H1 (cell line): ENCODE results near the gene DIP2C. TPM values are rescaled to one million over a fixed set of nuclear protein-coding genes. Genes with fewer than 3 reads are reported as not detected.

Experiments
- CTCF ChIA-PET: fragments of 300-600 bp; sonication (Branson Sonifier 250); formaldehyde crosslinking; loops from one replicate; lab custom pipeline; 2021; ENCODE audit not compliant: partially characterized antibody; lab: Charles Lee
- POLR2A ChIA-PET: fragments of 300-600 bp; sonication (Branson Sonifier 250); formaldehyde crosslinking; loops from one replicate; lab custom pipeline; 2021; ENCODE audit warnings: inconsistent platforms; ENCODE audit not compliant: partially characterized antibody; lab: Charles Lee
- DNase-seq, 2 experiments: peaks; one replicate each; pipeline versions ENCODE4 v3.0.0 to v3.0.0-alpha.2; 2010 to 2022; ENCODE audit warnings: low spot score in 2 of 2, low read depth in 1 of 2, mixed read lengths in 1 of 2
- FAIRE-seq: peaks from 2 replicates; lab custom pipeline; 2011; peaks lifted over from hg19 to GRCh38; lab: Jason Lieb, UNC
- H2AFZ ChIP-seq: 2 replicates; pipeline ENCODE4 v1.8.1; 2012; ENCODE audit warnings: low read length, inconsistent platforms
- H2AK5ac ChIP-seq: 2 replicates; pipeline ENCODE4 v1.6.1; 2013; ENCODE audit warnings: low read depth, low read length
- H2BK120ac ChIP-seq: replicated peaks from 2 replicates; pipeline ENCODE3; 2013; ENCODE audit warnings: low read depth, low read length, inconsistent platforms
- H2BK12ac ChIP-seq: 2 replicates; pipeline ENCODE4 v1.6.1; 2013; ENCODE audit warnings: low read depth, low read length
- H2BK15ac ChIP-seq: 2 replicates; pipeline ENCODE4 v1.6.1; 2013; ENCODE audit warnings: low read length
- H2BK20ac ChIP-seq: 2 replicates; pipeline ENCODE4 v1.6.1; 2013; ENCODE audit warnings: low read length
- H2BK5ac ChIP-seq: 2 replicates; pipeline ENCODE4 v1.6.1; 2013; ENCODE audit warnings: low read depth, low read length
- H3K14ac ChIP-seq: 2 replicates; pipeline ENCODE4 v1.6.1; 2013; ENCODE audit warnings: inconsistent platforms; ENCODE audit not compliant: insufficient read length
- H3K18ac ChIP-seq: 2 replicates; pipeline ENCODE4 v1.6.1; 2013; ENCODE audit warnings: low read length; ENCODE audit errors: extremely low read depth
- H3K23ac ChIP-seq: 2 replicates; pipeline ENCODE4 v1.6.1; 2013; ENCODE audit warnings: inconsistent platforms; ENCODE audit not compliant: insufficient read length
- H3K23me2 ChIP-seq: 2 replicates; pipeline ENCODE4 v1.6.1; 2013; ENCODE audit warnings: low read depth, low read length
- H3K27ac ChIP-seq: 2 replicates; pipeline ENCODE4 v1.6.1; 2011; ENCODE audit warnings: low read depth, low read length, inconsistent platforms
- H3K27me3 ChIP-seq, 4 experiments: replicated peaks in 1 of 4; 1 replicate in 1 of 4; 2 replicates in 3 of 4; pipeline versions ENCODE4 v1.6.1 to v1.8.1; 2011 to 2013; ENCODE audit warnings: low read length in 3 of 4, mild to moderate bottlenecking in 3 of 4, inconsistent platforms in 2 of 4, mixed read lengths in 2 of 4, moderate library complexity in 1 of 4; ENCODE audit not compliant: control insufficient read depth in 3 of 4, insufficient read depth in 3 of 4; ENCODE audit errors: extremely low read depth in 1 of 4
- H3K36me3 ChIP-seq, 4 experiments: 2 replicates each; pipeline versions ENCODE4 v1.6.1 to v1.8.1; 2011 to 2013; ENCODE audit warnings: mild to moderate bottlenecking in 4 of 4, low read length in 3 of 4, moderate library complexity in 2 of 4, control low read depth in 1 of 4, inconsistent platforms in 1 of 4; ENCODE audit not compliant: insufficient read depth in 4 of 4, control insufficient read depth in 2 of 4
- H3K4ac ChIP-seq: replicated peaks from 2 replicates; pipeline ENCODE3; 2013; ENCODE audit warnings: low read length, low read depth, mixed read lengths, inconsistent platforms; ENCODE audit not compliant: insufficient read length
- H3K4me1 ChIP-seq, 4 experiments: replicated peaks in 1 of 4; 1 replicate in 1 of 4; 2 replicates in 3 of 4; pipeline versions ENCODE4 v1.6.1 to v1.8.1; 2011 to 2013; ENCODE audit warnings: low read length in 3 of 4, inconsistent platforms in 2 of 4, mixed read lengths in 1 of 4; ENCODE audit not compliant: insufficient read depth in 4 of 4, control insufficient read depth in 3 of 4
- H3K4me2 ChIP-seq, 2 experiments: 2 replicates each; pipeline versions ENCODE4 v1.6.1 to v1.8.1; 2011 to 2013; ENCODE audit warnings: low read depth in 2 of 2, low read length in 2 of 2, control low read depth in 1 of 2, inconsistent platforms in 1 of 2, mild to moderate bottlenecking in 1 of 2; ENCODE audit not compliant: insufficient read depth in 1 of 2
- H3K4me3 ChIP-seq, 4 experiments: fragments of 200-600, 300-600 bp in 1 of 4; sonication (generic), shearing (Covaris generic), sonication (Bioruptor Twin) in 1 of 4; 2 replicates each; pipeline versions ENCODE4 v1.5.1 to v1.8.1; 2011 to 2016; ENCODE audit warnings: low read length in 4 of 4, low read depth in 3 of 4, control low read depth in 2 of 4, inconsistent platforms in 2 of 4, mild to moderate bottlenecking in 2 of 4, mixed read lengths in 1 of 4, moderate library complexity in 1 of 4; ENCODE audit not compliant: insufficient read depth in 2 of 4; ENCODE audit errors: extremely low read depth in 1 of 4
- H3K56ac ChIP-seq: replicated peaks from 2 replicates; pipeline ENCODE3; 2013; ENCODE audit warnings: low read depth, mild to moderate bottlenecking, mixed read lengths, low read length, inconsistent platforms; ENCODE audit not compliant: insufficient read length
- H3K79me1 ChIP-seq: 2 replicates; pipeline ENCODE4 v1.6.1; 2013; ENCODE audit warnings: low read depth, low read length, control low read depth
- H3K79me2 ChIP-seq, 2 experiments: 2 replicates each; pipeline versions ENCODE4 v1.6.1 to v1.8.1; 2012 to 2013; ENCODE audit warnings: low read length in 2 of 2, mild to moderate bottlenecking in 2 of 2, inconsistent platforms in 1 of 2; ENCODE audit not compliant: insufficient read depth in 2 of 2, control insufficient read depth in 1 of 2
- H3K9ac ChIP-seq, 4 experiments: replicated peaks in 1 of 4; 1 replicate in 1 of 4; 2 replicates in 3 of 4; pipeline versions ENCODE4 v1.6.1 to v1.8.1; 2011 to 2013; ENCODE audit warnings: low read depth in 3 of 4, low read length in 3 of 4, control low read depth in 2 of 4, mild to moderate bottlenecking in 2 of 4, moderate library complexity in 2 of 4, inconsistent platforms in 1 of 4; ENCODE audit errors: extremely low read depth in 1 of 4
- H3K9me3 ChIP-seq, 2 experiments: 2 replicates each; pipeline versions ENCODE4 v1.6.1 to v1.8.1; 2012 to 2013; ENCODE audit warnings: mild to moderate bottlenecking in 2 of 2, moderate library complexity in 2 of 2, control low read depth in 1 of 2, inconsistent platforms in 1 of 2, low read depth in 1 of 2, low read length in 1 of 2, mixed read lengths in 1 of 2; ENCODE audit not compliant: insufficient read depth in 2 of 2
- H4K20me1 ChIP-seq, 2 experiments: replicated peaks in 1 of 2; 2 replicates each; pipeline versions ENCODE3 to v1.8.1; 2011 to 2013; ENCODE audit warnings: inconsistent platforms in 2 of 2, low read length in 2 of 2, mild to moderate bottlenecking in 1 of 2; ENCODE audit not compliant: insufficient read depth in 2 of 2, control insufficient read depth in 1 of 2
- H4K5ac ChIP-seq: 2 replicates; pipeline ENCODE4 v1.6.1; 2013; ENCODE audit warnings: low read length, low read depth, mixed read lengths, inconsistent platforms; ENCODE audit not compliant: insufficient read length
- H4K8ac ChIP-seq: 2 replicates; pipeline ENCODE4 v1.8.0; 2013; ENCODE audit warnings: mild to moderate bottlenecking, moderate library complexity, low read length, inconsistent platforms; ENCODE audit not compliant: insufficient read depth; ENCODE audit errors: extremely low read depth
- H4K91ac ChIP-seq: replicated peaks from 2 replicates; pipeline ENCODE3; 2013; ENCODE audit warnings: low read length, mixed read lengths, inconsistent platforms; ENCODE audit not compliant: insufficient read length
- ATF2 ChIP-seq: IDR thresholded peaks from 2 replicates; pipeline ENCODE4 v1.6.1; 2012; ENCODE audit warnings: low read length, inconsistent platforms
- EGR1 ChIP-seq: IDR thresholded peaks from 2 replicates; pipeline ENCODE4 v1.6.1; 2011; ENCODE audit warnings: low read depth, low read length, borderline replicate concordance
- EZH2 ChIP-seq: fragments of 200-600 bp; sonication (generic); IDR thresholded peaks from 2 replicates; pipeline ENCODE4 v1.7.1; 2012; ENCODE audit warnings: low read depth, mild to moderate bottlenecking, moderate library complexity, low read length, inconsistent platforms; ENCODE audit not compliant: severe bottlenecking
- FOSL1 ChIP-seq: IDR thresholded peaks from 2 replicates; pipeline ENCODE4 v1.6.1; 2011; ENCODE audit warnings: mild to moderate bottlenecking, low read depth, low read length, moderate library complexity; ENCODE audit not compliant: insufficient read depth
- JUND ChIP-seq: IDR thresholded peaks from 2 replicates; pipeline ENCODE4 v1.6.1; 2011; ENCODE audit warnings: mild to moderate bottlenecking, improper control_type of control experiment, low read length
- PHF8 ChIP-seq: fragments of 200-600 bp; sonication (generic); conservative IDR thresholded peaks from 2 replicates; pipeline ENCODE4 v1.7.1; 2012; ENCODE audit warnings: low read depth, mild to moderate bottlenecking, inconsistent platforms, low read length, moderate library complexity
- POU5F1 ChIP-seq: IDR thresholded peaks from 2 replicates; pipeline ENCODE4 v1.6.1; 2011; ENCODE audit warnings: low read depth, mild to moderate bottlenecking, low read length, moderate library complexity
- SP1 ChIP-seq: IDR thresholded peaks from 2 replicates; pipeline ENCODE4 v1.6.1; 2011; ENCODE audit warnings: low read depth, low read length
- SP2 ChIP-seq: IDR thresholded peaks from 2 replicates; pipeline ENCODE4 v1.6.1; 2012; ENCODE audit warnings: mild to moderate bottlenecking, low read length, inconsistent platforms
- TAF1 ChIP-seq: IDR thresholded peaks from 2 replicates; pipeline ENCODE4 v1.6.1; 2011; ENCODE audit warnings: mild to moderate bottlenecking, low read depth, low read length
- WGBS, 2 experiments: shearing (Covaris generic) in 1 of 2; methylation state at CpG; one replicate each; pipeline versions ENCODE4 v1.1.6 to v1.1.7; 2013 to 2015; ENCODE audit warnings: low lambda C conversion rate in 2 of 2, mixed read lengths in 2 of 2, inconsistent platforms in 1 of 2, low coverage in 1 of 2, missing lambda C conversion rate in 1 of 2; ENCODE audit not compliant: insufficient replicate concordance in 2 of 2, insufficient coverage in 1 of 2, insufficient read length in 1 of 2; ENCODE audit errors: extremely low coverage in 1 of 2, missing lambda C conversion rate in 1 of 2; 5-methylcytosine and 5-hydroxymethylcytosine counted together
- polyA plus RNA-seq, 7 experiments: library from polyadenylated mRNA; depleted of rRNA in 3 of 7; stranded (reverse) in 5 of 7; unstranded in 2 of 7; fragments of >200 nt in 5 of 7; fragments of 200-250 nt in 2 of 7; gene quantifications; 1 replicate in 5 of 7; 2 replicates in 1 of 7; 4 replicates in 1 of 7; pipeline versions ENCODE4 v1.2.1 to v1.2.3, GENCODE V29; 2011 to 2013; ENCODE audit warnings: missing spikeins in 2 of 7, mixed read lengths in 2 of 7
- total RNA-seq: library from RNA; stranded (reverse); fragmentation: NEBNext Ultra II Directional; extraction: Animal tissue kit (Norgen Biotek cat#: 25700); gene quantifications from 2 replicates; pipeline ENCODE4 v1.2.1, GENCODE V29; 2021
- TF ChIP-seq, protein P1 (sequence below): IDR thresholded peaks from 2 replicates; pipeline ENCODE4 v1.6.1; 2012; ENCODE audit warnings: inconsistent platforms

The DIP2C gene
- total and polyA plus RNA-seq, 2 of the 8 experiments (the other 6 are each of a cell fraction or from before 2014, with no cell fraction given): 3.8 to 9.3 TPM

DNA sequence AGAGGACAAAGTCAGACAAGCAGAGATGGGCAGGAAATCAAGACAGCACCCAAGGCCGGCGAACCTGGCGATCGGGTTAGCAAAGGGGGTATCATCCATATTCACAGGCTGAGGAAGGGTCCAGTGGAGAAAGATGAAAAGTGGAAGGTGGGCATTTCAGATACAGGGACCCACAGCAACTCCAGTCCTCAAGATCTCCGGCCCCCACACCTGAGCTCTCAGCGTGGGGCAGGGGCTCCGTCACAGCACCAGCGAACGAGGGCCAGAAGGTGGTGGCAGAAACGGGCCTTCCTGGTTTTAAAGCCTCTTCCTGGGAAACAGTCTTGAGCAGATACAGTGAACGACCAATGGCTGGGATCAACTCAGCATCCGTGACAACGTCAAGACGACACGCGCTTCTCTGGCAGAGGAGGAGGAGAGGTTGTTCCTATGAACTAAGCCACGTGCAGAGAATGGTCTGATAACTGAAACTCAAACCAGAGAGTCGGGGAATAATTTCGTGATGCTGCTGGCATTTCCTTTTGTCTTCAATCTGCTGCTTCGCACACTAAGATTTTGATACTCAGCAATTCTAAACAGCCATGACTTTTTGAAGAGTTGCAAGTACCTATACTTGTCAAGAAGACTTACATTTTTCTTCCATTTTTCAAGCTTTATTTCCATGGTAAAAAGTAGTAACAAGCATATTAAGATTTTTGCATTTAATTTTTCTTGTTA is 334.4 kb downstream of the DIP2C start:
- Histone ChIP-seq H3K36me3 (no peaks in the 10 kb centered on the region; a peak in 2 of 8 replicates), H3K14ac (no peak overlapping the region), H2BK20ac (no peak overlapping the region), H3K23ac (no peak overlapping the region), H2BK5ac (no peak overlapping the region), H2BK12ac (no peak overlapping the region), H3K9me3 (no peaks in the 10 kb centered on the region), H3K23me2 (no peaks in the 10 kb centered on the region), H3K79me2 (no peaks in the 10 kb centered on the region), H2AK5ac (no peak overlapping the region), H2BK15ac (no peak overlapping the region), H3K4ac (no peak overlapping the region), H4K5ac (no peak overlapping the region), H3K79me1 (no peaks in the 10 kb centered on the region), H3K9ac (no peak overlapping the region), H2BK120ac (no peak overlapping the region), H4K8ac (no peak overlapping the region), H2AFZ (no peak overlapping the region), H3K4me1 (no peaks in the 10 kb centered on the region; a peak in 1 of 7 replicates), H3K56ac (no peak overlapping the region), H3K4me3 (no peak overlapping the region), H4K20me1 (peaks cover 0 to 1% of the 10 kb centered on the region in 2 experiments), H3K27me3 (no peaks in the 10 kb centered on the region), H3K4me2 (no peak overlapping the region), H4K91ac (no peak overlapping the region), H3K27ac (no peak overlapping the region), H3K18ac (no peak overlapping the region)
- CTCF ChIA-PET: interaction anchor here (1.2 kb wide), 1 partner anchor 174 kb away, joined by 4 read pairs; no protein-coding TSS in a partner anchor
- DNase-seq: no peak
- POLR2A ChIA-PET: no interaction called here
- WGBS, 2 experiments: 94% methylated on average over 20 of the region's 20 CpGs; no CpG with 5 or more reads in 1 of the 2 experiments
- no peak for FAIRE-seq
- TF ChIP-seq SP2 (no peak), ATF2 (no peak), POU5F1 (no peak), EZH2 (no peak), SP1 (no peak), FOSL1 (no peak), TAF1 (no peak), JUND (no peak), EGR1 (no peak), PHF8 (no peak)
- TF ChIP-seq, protein P1, sequence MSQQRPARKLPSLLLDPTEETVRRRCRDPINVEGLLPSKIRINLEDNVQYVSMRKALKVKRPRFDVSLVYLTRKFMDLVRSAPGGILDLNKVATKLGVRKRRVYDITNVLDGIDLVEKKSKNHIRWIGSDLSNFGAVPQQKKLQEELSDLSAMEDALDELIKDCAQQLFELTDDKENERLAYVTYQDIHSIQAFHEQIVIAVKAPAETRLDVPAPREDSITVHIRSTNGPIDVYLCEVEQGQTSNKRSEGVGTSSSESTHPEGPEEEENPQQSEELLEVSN: no peak
